ENCODE data around the gene TMEM132C.

DNA sequence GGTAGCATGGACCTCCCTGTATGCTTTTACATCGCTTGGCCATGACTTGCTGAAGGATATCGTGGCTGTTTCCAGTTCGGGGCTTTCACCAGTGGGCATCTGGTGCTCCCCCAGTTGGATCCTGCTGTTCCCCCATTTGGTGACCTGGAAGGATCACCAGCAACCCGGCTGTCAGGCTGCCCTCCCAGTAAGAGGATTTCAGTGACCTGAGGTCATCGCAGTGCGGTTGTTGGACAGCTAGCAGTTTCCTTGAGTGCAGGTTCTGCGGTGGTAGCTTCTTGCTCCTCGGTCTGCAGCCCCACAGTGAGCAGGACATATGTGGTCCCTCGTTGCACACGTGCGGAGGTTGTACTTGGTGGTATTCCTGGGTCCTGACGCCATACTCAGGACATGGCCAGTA lies 58.7 kb downstream of the TMEM132C start:
- TF ChIP-seq POLR2A (IDR thresholded peaks at IDR 0.05; ENCODE audit: low read depth, low read length) (no peak), POLR2AphosphoS5 (IDR thresholded peaks at IDR 0.05; ENCODE audit: low read depth, low read length) (no peak), TAF1 (IDR thresholded peaks at IDR 0.05; ENCODE audit: borderline replicate concordance, low read depth, low read length) (no peak)
